Upper lobe of left lung (tissue), 4 donors: Measurements from ENCODE around the gene SLC10A7.

Experiments
- CTCF ChIP-seq, 6 experiments: fragments of 450-650 bp in 4 of 6; fragments of 200-600 bp in 2 of 6; sonication (generic) in 2 of 6; IDR thresholded peaks; one replicate each; pipeline ENCODE4 v1.5.1; 2016 to 2019; ENCODE audit warnings: antibody characterized with exemption in 6 of 6
- POLR2A ChIP-seq, 4 donors: fragments of 450-650 bp; IDR thresholded peaks; one replicate each; pipeline ENCODE4 v1.5.1; 2016 to 2017; ENCODE audit warnings: antibody characterized with exemption in 4 of 4, mild to moderate bottlenecking in 2 of 4

- TF ChIP-seq POLR2A (IDR thresholded peaks at IDR 0.05) (no peak), CTCF (IDR thresholded peaks at IDR 0.05) (no peak)
These were observed 40.5 kb downstream of the SLC10A7 start for GRCh38 chr4:146481246-146481645.
